Lower leg skin (tissue), 3 donors: ENCODE results near the gene GPR78.

Source experiments
- CTCF ChIP-seq, 3 donors: fragments of 450-650 bp; IDR thresholded peaks; one replicate each; pipeline ENCODE4 v1.5.1; 2016; ENCODE audit warnings: antibody characterized with exemption in 3 of 3, mild to moderate bottlenecking in 3 of 3, moderate library complexity in 2 of 3
- POLR2A ChIP-seq, 2 donors: fragments of 450-650 bp; IDR thresholded peaks; one replicate each; pipeline ENCODE4 v1.6.1; 2016 to 2017; ENCODE audit warnings: antibody characterized with exemption in 2 of 2, mild to moderate bottlenecking in 1 of 2, moderate library complexity in 1 of 2

- TF ChIP-seq CTCF (IDR thresholded peaks at IDR 0.05): no peak
- no peak for TF ChIP-seq POLR2A (IDR thresholded peaks at IDR 0.05)
Measured at GRCh38 chr4:8597319-8597718, 17.1 kb downstream of the GPR78 start.
